Glutamatergic neuron (in vitro differentiated cells): ENCODE results near the gene ZBED3. TPM values are rescaled to one million over a fixed set of nuclear protein-coding genes. Genes with fewer than 3 reads are reported as not detected.

Source experiments
- DNase-seq: peaks from one replicate; pipeline ENCODE4 v3.0.0; 2022
- H3K27ac Mint-ChIP-seq: one replicate; pipeline ENCODE4 v1.8.0; 2020; ENCODE audit warnings: mild to moderate bottlenecking, mixed read lengths, inconsistent platforms; ENCODE audit not compliant: unreplicated experiment
- H3K27me3 Mint-ChIP-seq: one replicate; pipeline ENCODE4 v1.8.0; 2020; ENCODE audit warnings: mild to moderate bottlenecking, moderate library complexity, mixed read lengths, inconsistent platforms; ENCODE audit not compliant: unreplicated experiment
- H3K36me3 Mint-ChIP-seq: one replicate; pipeline ENCODE4 v1.8.0; 2020; ENCODE audit warnings: mild to moderate bottlenecking, mixed read lengths, inconsistent platforms; ENCODE audit not compliant: unreplicated experiment
- H3K4me1 Mint-ChIP-seq: one replicate; pipeline ENCODE4 v1.8.0; 2020; ENCODE audit warnings: mild to moderate bottlenecking, low read depth, mixed read lengths, inconsistent platforms; ENCODE audit not compliant: unreplicated experiment
- H3K4me3 Mint-ChIP-seq: one replicate; pipeline ENCODE4 v1.8.0; 2020; ENCODE audit warnings: mild to moderate bottlenecking, mixed read lengths, inconsistent platforms; ENCODE audit not compliant: unreplicated experiment
- H3K9me3 Mint-ChIP-seq: one replicate; pipeline ENCODE4 v1.8.0; 2020; ENCODE audit warnings: mild to moderate bottlenecking, moderate library complexity, mixed read lengths, inconsistent platforms; ENCODE audit not compliant: unreplicated experiment
- total RNA-seq: library from RNA; stranded (reverse); fragmentation: NEBNext Ultra II Directional; extraction: Animal tissue kit (Norgen Biotek cat#: 25700); gene quantifications from one replicate; pipeline ENCODE4 v1.2.1, GENCODE V29; 2021; ENCODE audit not compliant: unreplicated experiment
- TF ChIP-seq, protein P1 (sequence below): fragments of 200-600 bp; sonication (generic); IDR thresholded peaks from one replicate; pipeline ENCODE4 v1.5.0; 2021; ENCODE audit not compliant: partially characterized antibody, unreplicated experiment

ZBED3 gene
- total RNA-seq, 1 donor from 2014 or later, result 7.0 TPM

GRCh38 chr5:77066184-77066583 lies 20.9 kb downstream of the ZBED3 start:
- Mint-ChIP-seq H3K27me3 (no peaks in the 10 kb centered on the region), H3K27ac (no peak overlapping the region), H3K4me1 (no peaks in the 10 kb centered on the region), H3K4me3 (no peak overlapping the region), H3K36me3 (no peaks in the 10 kb centered on the region), H3K9me3 (no peaks in the 10 kb centered on the region)
- no peak for DNase-seq
- TF ChIP-seq, protein P1, sequence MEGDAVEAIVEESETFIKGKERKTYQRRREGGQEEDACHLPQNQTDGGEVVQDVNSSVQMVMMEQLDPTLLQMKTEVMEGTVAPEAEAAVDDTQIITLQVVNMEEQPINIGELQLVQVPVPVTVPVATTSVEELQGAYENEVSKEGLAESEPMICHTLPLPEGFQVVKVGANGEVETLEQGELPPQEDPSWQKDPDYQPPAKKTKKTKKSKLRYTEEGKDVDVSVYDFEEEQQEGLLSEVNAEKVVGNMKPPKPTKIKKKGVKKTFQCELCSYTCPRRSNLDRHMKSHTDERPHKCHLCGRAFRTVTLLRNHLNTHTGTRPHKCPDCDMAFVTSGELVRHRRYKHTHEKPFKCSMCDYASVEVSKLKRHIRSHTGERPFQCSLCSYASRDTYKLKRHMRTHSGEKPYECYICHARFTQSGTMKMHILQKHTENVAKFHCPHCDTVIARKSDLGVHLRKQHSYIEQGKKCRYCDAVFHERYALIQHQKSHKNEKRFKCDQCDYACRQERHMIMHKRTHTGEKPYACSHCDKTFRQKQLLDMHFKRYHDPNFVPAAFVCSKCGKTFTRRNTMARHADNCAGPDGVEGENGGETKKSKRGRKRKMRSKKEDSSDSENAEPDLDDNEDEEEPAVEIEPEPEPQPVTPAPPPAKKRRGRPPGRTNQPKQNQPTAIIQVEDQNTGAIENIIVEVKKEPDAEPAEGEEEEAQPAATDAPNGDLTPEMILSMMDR, result no peak

- TF ChIP-seq, protein P1, result no peak
- Mint-ChIP-seq H3K9me3 (no peaks in the 10 kb centered on the region), H3K27me3 (no peaks in the 10 kb centered on the region), H3K27ac (no peak overlapping the region), H3K4me1 (no peaks in the 10 kb centered on the region), H3K4me3 (no peak overlapping the region), H3K36me3 (no peaks in the 10 kb centered on the region)
- DNase-seq, result no peak
Observed at GRCh38 chr5:77065256-77065655, 21.8 kb downstream of the ZBED3 start.

DNA sequence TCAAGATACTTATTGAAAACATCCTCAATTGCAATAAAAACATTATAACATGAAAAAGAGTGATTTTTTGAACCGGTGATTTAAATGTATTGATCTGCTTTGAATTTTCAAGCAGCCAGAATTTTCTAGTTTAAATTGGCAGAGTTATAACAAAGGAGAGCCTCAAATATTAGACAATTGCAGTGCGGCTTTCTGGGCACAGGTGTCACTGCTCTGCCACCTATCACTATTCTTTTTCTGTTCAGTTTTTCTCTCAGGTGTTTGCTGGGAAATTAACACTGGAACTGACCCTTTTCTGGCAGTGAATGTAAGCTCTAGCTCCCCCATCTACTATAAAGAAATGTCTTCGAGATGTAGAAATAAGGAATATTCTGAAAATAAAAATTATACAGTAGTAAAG lies 23.0 kb downstream of the ZBED3 start:
- no peak overlapping the region for H3K27ac Mint-ChIP-seq
- no peak for DNase-seq
- TF ChIP-seq, protein P1, result no peak
- no peaks in the 10 kb centered on the region for H3K9me3 Mint-ChIP-seq
- H3K36me3 Mint-ChIP-seq, result no peaks in the 10 kb centered on the region
- H3K27me3 Mint-ChIP-seq, result no peaks in the 10 kb centered on the region
- no peak overlapping the region for H3K4me3 Mint-ChIP-seq
- H3K4me1 Mint-ChIP-seq, result no peaks in the 10 kb centered on the region

GRCh38 chr5:77046416-77047073 lies 40.5 kb downstream of the ZBED3 start:
- TF ChIP-seq, protein P1, result no peak
- H3K27ac Mint-ChIP-seq, result no peak overlapping the region
- H3K9me3 Mint-ChIP-seq, result peaks cover 6% of the 10 kb centered on the region
- no peak for DNase-seq
- H3K36me3 Mint-ChIP-seq, result peaks cover 7% of the 10 kb centered on the region
- H3K4me3 Mint-ChIP-seq, result no peak overlapping the region
- H3K4me1 Mint-ChIP-seq, result no peaks in the 10 kb centered on the region
- no peaks in the 10 kb centered on the region for H3K27me3 Mint-ChIP-seq

- no peak overlapping the region for H3K4me3 Mint-ChIP-seq
- H3K9me3 Mint-ChIP-seq, result peaks cover 3% of the 10 kb centered on the region
- no peaks in the 10 kb centered on the region for H3K4me1 Mint-ChIP-seq
- H3K27ac Mint-ChIP-seq, result no peak overlapping the region
- H3K27me3 Mint-ChIP-seq, result no peaks in the 10 kb centered on the region
- DNase-seq, result no peak
- H3K36me3 Mint-ChIP-seq, result peaks cover 4% of the 10 kb centered on the region
- TF ChIP-seq, protein P1, result no peak
Observed at GRCh38 chr5:77035950-77036349, 51.1 kb downstream of the ZBED3 start.
